Measurements from ENCODE around the gene CDKN2AIPNL. TPM values are rescaled to one million over a fixed set of nuclear protein-coding genes. Genes with fewer than 3 reads are reported as not detected.

CDKN2AIPNL gene
- total and polyA plus RNA-seq, 2 of the 8 experiments (the other 6 are each of a cell fraction or from before 2014, with no cell fraction given), result 40.0 to 56.3 TPM

DNA sequence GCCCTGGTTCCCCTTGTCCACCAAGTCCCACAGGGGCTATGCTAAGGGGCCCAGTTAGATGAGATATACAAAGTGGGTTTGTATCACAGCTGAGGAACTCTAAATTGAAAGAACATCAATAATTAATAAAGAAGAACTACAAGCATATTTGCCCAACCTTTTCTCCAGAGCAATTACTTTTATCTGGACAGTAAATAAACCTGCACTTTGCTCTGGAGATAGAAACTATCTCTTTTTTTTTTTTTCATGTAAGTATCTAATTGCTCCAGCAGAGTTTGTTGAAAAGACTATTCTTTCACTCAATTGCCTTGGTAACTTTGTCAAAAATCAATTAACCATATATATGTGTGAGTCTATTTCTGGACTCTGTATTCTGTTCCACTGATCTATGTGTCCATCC lies 6.0 kb upstream of the CDKN2AIPNL start:
- Histone ChIP-seq H3K4me3 (ENCODE audit: extremely low read depth in 1 of 4, insufficient read depth in 2 of 4, low read depth in 3 of 4, low read length in 4 of 4) (no peak overlapping the region), H4K91ac (replicated peaks; ENCODE audit: insufficient read length, low read length) (no peak overlapping the region), H3K14ac (ENCODE audit: insufficient read length) (no peak overlapping the region), H2BK20ac (ENCODE audit: low read length) (no peak overlapping the region), H2BK120ac (replicated peaks; ENCODE audit: low read depth, low read length) (no peak overlapping the region), H3K4me2 (ENCODE audit: insufficient read depth in 1 of 2, low read depth in 2 of 2, low read length in 2 of 2) (no peak overlapping the region), H3K36me3 (ENCODE audit: control insufficient read depth in 2 of 4, insufficient read depth in 4 of 4, low read length in 3 of 4) (no peaks in the 10 kb centered on the region), H3K9me3 (ENCODE audit: insufficient read depth in 2 of 2, low read depth in 1 of 2, low read length in 1 of 2) (no peaks in the 10 kb centered on the region), H3K79me2 (ENCODE audit: control insufficient read depth in 1 of 2, insufficient read depth in 2 of 2, low read length in 2 of 2) (no peaks in the 10 kb centered on the region), H3K23ac (ENCODE audit: insufficient read length) (no peak overlapping the region), H3K56ac (replicated peaks; ENCODE audit: insufficient read length, low read depth, low read length) (no peak overlapping the region), H3K4ac (replicated peaks; ENCODE audit: insufficient read length, low read depth, low read length) (no peak overlapping the region), H4K20me1 (replicated peaks in 1 of 2; ENCODE audit: control insufficient read depth in 1 of 2, insufficient read depth in 2 of 2, low read length in 2 of 2) (no peaks in the 10 kb centered on the region), H3K4me1 (replicated peaks in 1 of 4; ENCODE audit: control insufficient read depth in 3 of 4, insufficient read depth in 4 of 4, low read length in 3 of 4) (peaks cover 0 to 1% (median 0%) of the 10 kb centered on the region in 4 experiments; a peak in 3 of 7 replicates), H4K8ac (ENCODE audit: extremely low read depth, insufficient read depth, low read length) (no peak overlapping the region), H3K23me2 (ENCODE audit: low read depth, low read length) (no peaks in the 10 kb centered on the region), H3K27ac (ENCODE audit: low read depth, low read length) (no peak overlapping the region), H3K18ac (ENCODE audit: extremely low read depth, low read length) (no peak overlapping the region), H2BK15ac (ENCODE audit: low read length) (no peak overlapping the region), H2BK12ac (ENCODE audit: low read depth, low read length) (no peak overlapping the region), H2AFZ (ENCODE audit: low read length) (no peak overlapping the region), H3K9ac (replicated peaks in 1 of 4; ENCODE audit: extremely low read depth in 1 of 4, low read depth in 3 of 4, low read length in 3 of 4) (no peak overlapping the region), H4K5ac (ENCODE audit: insufficient read length, low read depth, low read length) (no peak overlapping the region), H2BK5ac (ENCODE audit: low read depth, low read length) (no peak overlapping the region), H3K79me1 (ENCODE audit: low read depth, low read length) (no peaks in the 10 kb centered on the region), H3K27me3 (replicated peaks in 1 of 4; ENCODE audit: control insufficient read depth in 3 of 4, extremely low read depth in 1 of 4, insufficient read depth in 3 of 4, low read length in 3 of 4) (no peaks in the 10 kb centered on the region), H2AK5ac (ENCODE audit: low read depth, low read length) (no peak overlapping the region)
- DNase-seq (ENCODE audit: low read depth in 1 of 2, low spot score in 2 of 2) (no peak), FAIRE-seq (no peak)
- ChIA-PET CTCF (ENCODE audit: partially characterized antibody) (interaction anchor here (0.8 to 1.6 kb wide), 3 partner anchors 8 to 169 kb away, joined by 3 to 8 read pairs (median 3); no protein-coding TSS in a partner anchor), POLR2A (ENCODE audit: partially characterized antibody) (interaction anchor here (0.6 to 2.7 kb wide), 6 partner anchors 10 to 107 kb away, joined by 3 to 10 read pairs (median 4); no protein-coding TSS in a partner anchor)
- TF ChIP-seq CHD2 (IDR thresholded peaks at IDR 0.05; ENCODE audit: low read length) (no peak), CBX8 (IDR thresholded peaks at IDR 0.05; ENCODE audit: borderline replicate concordance, low read depth, low read length) (no peak), SP4 (IDR thresholded peaks at IDR 0.05; ENCODE audit: low read length) (no peak), NANOG (IDR thresholded peaks at IDR 0.05; ENCODE audit: insufficient read depth, low read depth, low read length, poor library complexity, severe bottlenecking) (no peak), GTF2F1 (IDR thresholded peaks at IDR 0.05; ENCODE audit: borderline replicate concordance, low read depth, low read length) (no peak), TAF7 (optimal IDR thresholded peaks at IDR 0.05; ENCODE audit: borderline replicate concordance, low read depth, low read length) (no peak), KDM4A (IDR thresholded peaks at IDR 0.05; ENCODE audit: low read depth, low read length, severe bottlenecking) (no peak), RAD21 (IDR thresholded peaks at IDR 0.05 in 1 of 2, conservative IDR thresholded peaks at IDR 0.05 in 1 of 2; ENCODE audit: low read depth in 2 of 2, low read length in 2 of 2) (no peak), RFX5 (IDR thresholded peaks at IDR 0.05; ENCODE audit: borderline replicate concordance, low read depth, low read length) (no peak), NRF1 (IDR thresholded peaks at IDR 0.05; ENCODE audit: low read depth, low read length) (no peak), CEBPB (IDR thresholded peaks at IDR 0.05; ENCODE audit: low read depth, low read length) (no peak), CREB1 (IDR thresholded peaks at IDR 0.05) (no peak), SAP30 (IDR thresholded peaks at IDR 0.05; ENCODE audit: insufficient read depth, insufficient replicate concordance, low read length) (no peak), TCF12 (IDR thresholded peaks at IDR 0.05; ENCODE audit: low read depth, low read length) (no peak)
- TF ChIP-seq, protein P1, sequence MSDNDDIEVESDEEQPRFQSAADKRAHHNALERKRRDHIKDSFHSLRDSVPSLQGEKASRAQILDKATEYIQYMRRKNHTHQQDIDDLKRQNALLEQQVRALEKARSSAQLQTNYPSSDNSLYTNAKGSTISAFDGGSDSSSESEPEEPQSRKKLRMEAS (IDR thresholded peaks at IDR 0.05), result no peak
